A673 (cell line): Measurements from ENCODE around the gene CRYBA2.

Source experiments
- CTCF ChIP-seq: fragments of 300-800, 200-600 bp; sonication (generic); conservative IDR thresholded peaks from 2 replicates; pipeline ENCODE4 v1.5.1; 2017; ENCODE audit warnings: low read depth, mild to moderate bottlenecking, antibody characterized with exemption, low read length, moderate library complexity, mixed read lengths
- EZH2 ChIP-seq: fragments of 200-600 bp; sonication (generic); IDR thresholded peaks from 2 replicates; pipeline ENCODE4 v1.6.1; 2017; ENCODE audit warnings: borderline replicate concordance, low read depth, mild to moderate bottlenecking, mixed read lengths, antibody characterized with exemption, low read length; ENCODE audit not compliant: poor library complexity, severe bottlenecking

GRCh38 chr2:219018726-219019125 is 25.5 kb upstream of the CRYBA2 start:
- TF ChIP-seq EZH2 = no peak
- TF ChIP-seq CTCF = no peak
